HG03457 (cell line): ENCODE results near the gene GCK.

Source experiments
- ATAC-seq: cut with Tn5 transposase; IDR thresholded peaks from one replicate; pipeline ENCODE4 v1.9.1; 2021; ENCODE audit warnings: moderate number of reproducible peaks; ENCODE audit not compliant: unreplicated experiment

The GCK gene

DNA sequence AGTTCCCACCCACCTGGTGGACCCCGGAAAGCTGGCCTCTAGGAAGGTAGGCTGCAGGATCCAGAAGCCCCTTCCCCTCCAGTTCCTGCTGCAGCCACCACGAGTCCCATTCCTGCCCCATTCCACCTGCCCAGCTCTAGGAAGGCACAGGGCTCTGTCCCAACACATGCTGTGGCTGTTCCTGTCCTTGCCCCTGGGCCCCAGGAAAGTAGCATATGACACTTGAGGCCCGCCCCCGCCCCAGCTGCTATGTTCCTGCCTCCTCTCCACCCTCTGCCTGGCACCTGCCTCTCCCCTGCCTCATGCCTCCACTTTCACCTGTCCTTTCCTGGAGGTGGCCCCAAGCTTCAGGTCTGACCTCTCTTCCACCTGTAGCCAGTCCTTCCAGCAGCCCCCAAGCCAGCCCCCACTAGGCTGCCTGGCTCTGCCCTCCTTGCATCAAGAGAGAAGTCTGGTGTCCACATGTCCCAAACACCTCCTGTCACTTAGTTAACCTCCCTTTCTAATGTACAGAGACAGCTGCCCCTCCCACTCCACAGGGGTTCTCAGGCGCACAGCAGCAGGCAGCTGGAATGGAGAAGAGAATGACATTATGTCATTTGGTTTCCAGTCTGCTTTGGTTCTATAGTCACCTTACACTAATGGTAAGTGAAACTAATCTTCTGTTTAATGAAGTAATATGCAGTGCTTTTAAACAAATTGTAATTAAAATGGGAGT is 34.3 kb upstream of the GCK start:
- ATAC-seq: no peak

DNA sequence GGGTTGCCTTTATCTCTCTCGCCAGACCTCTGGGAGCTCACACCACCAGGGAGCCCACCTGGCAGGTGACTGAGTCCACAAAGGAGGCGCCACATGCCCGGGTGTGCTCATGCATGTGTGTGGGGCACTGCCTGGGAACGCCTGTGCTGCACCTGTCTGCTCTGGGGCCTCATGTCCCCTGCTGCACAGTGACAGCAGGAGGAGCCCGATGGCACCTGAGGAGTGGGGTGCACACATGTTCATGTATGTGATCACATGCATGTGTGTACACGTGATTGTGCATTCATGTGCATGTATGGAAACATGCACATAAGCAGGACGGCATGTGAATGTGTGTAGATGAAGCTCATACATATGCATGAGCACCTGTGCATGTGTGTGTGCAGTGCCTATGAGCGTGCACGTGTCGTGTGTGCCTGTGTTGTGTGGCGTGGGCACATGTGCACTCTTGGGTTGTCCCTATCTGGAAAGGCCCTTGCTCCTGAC is 33.6 kb upstream of the GCK start:
- ATAC-seq: no peak

DNA sequence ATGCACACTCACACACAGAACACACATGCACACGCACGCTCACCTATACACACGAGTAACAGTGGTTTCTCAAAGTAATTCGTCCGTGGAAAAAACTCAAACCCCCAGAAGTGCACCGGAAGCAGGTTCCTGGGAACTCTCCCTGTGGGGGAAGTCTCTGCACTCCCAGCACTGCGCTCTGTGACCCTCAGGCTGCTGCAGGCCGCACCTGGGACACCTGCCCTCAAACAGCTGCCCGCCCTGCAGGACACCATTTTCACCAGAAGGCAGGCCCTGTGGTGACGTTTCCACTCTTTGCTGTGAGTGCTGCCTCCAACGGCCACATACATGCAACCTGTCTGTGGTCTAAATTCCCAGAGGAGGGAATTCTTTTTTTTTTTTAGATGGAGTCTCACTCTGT is 32.8 kb upstream of the GCK start:
- no peak for ATAC-seq

DNA sequence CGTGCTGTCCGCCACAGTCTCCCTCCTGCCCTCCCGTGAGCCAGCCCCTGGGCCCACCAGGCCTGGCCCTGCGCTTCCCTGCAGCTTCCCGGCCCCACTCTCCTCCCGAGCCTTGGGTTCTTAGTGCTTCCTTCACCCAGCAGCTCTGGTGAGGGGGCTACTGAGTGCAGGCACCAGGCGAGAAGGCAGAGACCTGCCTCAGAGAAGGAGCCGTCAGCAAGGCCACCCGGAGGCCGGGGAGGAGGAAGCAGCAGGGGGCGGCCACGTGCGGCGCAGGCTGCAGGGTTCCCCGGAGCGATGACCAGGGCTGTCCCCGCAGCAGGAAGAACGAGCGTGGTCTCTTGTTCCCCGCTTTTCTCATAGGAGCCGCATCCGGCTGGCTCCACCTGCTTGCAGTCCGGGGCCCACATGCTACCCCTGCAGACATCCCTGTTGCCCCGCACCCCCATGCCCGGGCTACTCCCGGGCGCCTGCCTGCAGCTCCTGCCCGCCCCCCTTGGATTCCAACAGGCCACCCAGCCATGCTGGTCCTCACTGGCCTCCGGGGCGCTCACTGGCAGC is 32.1 kb upstream of the GCK start:
- ATAC-seq: no peak

DNA sequence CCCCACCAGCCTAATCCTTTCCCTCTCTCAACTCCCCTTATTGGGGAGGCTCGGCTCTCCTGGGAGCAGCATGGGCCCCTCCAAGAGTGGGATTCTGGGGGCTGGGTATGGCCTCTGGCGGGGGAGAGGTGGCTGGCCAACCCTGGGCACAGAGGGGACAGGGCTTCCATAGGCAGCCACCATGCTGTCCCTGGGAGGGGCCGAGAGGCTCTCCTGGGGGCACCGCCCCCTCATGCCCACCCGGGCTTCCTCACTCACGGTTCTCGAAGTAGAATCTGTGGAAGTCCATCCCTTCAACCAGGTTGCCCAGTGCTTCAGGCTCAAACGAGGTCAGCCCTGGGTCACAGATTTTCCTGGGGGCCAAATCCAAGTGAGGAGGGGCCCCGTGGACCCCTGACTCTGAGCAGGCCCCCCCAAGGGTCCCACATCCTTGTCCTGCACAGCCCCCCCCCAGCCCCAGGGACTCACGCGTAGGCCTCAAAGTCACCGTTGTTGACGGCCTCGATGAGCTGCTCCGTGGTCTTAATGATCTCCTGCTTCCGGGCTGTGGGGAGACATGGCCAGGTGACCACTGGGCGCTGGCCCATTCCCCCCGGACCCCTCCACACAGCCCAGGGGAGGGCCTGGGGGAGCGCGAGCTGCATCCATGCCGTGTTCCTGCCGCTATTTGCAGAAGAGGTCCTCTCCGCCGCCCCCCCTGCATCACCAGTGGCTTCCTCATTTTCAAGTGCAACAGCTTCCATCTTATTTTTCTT is 31.3 kb upstream of the GCK start:
- ATAC-seq: no peak

DNA sequence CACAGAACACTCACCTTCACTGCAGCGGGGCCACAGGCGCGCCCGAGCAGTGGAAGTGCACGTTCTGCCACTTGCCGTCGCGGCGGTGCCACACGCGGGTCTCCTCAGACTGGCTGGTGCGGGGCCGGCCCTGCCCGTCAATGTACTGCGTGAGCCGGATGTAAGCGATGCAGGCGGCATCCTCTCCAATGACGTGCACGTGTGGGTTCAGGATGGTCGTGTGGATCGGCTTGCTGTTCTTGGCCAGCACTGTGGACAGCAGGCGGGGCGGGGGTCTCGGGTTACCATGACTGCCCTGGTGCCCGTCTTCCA is 30.8 kb upstream of the GCK start:
- ATAC-seq: no peak

DNA sequence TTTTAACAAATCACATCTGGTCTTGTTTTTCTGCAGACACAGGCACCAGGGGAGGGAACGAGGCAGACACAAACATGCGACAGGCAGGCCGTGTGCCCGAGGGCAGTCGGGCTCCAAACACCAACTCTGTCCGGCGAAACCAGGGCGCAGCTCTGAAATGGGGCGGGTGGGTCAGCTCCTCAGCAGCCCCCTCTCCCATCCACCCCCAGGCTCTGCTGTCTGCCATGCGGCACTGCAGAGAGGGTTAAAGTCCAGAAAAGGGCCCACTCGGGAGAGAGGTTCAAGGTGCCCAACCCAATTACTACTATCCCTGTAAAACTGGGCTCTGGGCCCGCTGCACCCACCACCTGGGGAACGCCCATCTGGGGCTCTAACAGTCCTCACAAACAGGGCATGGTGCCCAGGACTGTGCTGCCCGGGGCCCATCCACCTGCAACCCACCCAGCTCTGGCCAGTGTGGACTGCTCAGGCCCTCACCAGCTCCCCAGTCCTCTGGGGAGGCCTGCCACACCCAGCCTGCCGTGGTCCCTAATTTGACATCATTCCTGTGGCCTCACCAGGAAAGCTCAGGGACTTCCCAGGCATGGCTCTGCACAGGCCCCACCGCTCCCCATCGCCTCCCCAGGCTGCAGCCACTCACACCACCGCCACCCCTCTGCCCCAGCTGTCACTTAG is 30.3 kb upstream of the GCK start:
- ATAC-seq: no peak

DNA sequence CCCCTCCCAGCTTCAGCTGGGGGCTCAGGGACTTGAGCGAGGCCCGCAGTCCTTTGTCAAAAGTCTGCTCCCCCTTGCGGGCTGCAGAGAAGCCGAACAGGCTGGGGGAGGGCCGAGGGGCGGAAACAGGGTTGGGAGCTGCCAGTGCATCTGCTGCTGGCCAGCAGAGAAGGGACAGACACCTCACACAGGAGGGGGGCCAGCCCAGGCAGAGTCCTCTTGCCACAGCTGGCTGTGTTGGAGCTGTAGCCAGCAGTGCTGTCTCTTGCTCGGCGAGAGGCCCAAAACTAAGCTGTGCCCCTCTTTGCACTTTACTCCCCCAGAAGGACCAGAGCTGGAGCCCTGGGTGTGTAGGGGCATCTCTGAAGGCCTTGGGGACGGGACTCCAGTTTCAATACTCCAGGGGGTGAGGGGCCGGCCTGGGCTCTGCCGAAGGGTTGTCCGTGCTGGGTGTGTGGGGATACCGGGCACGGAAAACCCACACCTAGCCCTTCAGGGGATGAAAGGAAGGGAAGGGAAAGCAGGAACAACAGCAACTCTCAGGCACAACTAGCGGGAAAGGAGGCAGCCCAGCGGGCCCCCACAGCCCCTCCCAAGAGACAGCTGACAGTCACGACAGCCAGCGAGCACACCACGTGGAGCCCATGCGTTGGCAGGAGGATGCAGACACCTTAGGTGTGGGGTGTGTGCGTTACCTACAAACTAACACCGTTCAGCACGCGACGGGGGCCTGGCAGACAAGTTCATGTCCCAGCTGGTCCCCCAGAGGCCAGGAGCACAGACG is 29.4 kb upstream of the GCK start:
- no peak for ATAC-seq

DNA sequence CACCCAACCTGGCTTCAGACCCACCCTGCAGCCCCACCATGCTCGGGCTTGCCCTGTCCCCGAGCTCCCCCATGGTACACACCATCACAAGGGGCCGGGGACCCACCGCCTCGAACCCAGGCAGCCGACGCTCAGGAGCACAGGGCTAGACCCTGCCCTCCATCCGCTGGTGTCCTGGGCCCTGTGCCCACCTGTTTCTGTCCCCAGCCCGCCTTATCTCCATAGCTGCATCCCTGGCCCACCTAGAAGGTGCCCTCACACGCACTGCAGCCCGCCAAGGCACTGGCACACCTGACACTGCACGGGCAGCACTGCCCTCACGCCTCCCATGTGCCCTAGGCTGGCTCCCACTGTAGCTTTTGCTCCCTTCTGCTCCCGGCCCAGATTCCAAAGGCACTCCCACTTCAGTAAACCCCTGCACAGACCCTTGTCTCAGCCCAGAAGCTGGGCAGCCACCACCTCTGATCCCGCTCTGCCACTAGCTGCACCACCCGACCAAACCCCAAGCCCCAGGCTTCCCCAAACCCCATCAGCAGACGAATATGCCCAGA is 28.7 kb upstream of the GCK start:
- ATAC-seq: no peak

DNA sequence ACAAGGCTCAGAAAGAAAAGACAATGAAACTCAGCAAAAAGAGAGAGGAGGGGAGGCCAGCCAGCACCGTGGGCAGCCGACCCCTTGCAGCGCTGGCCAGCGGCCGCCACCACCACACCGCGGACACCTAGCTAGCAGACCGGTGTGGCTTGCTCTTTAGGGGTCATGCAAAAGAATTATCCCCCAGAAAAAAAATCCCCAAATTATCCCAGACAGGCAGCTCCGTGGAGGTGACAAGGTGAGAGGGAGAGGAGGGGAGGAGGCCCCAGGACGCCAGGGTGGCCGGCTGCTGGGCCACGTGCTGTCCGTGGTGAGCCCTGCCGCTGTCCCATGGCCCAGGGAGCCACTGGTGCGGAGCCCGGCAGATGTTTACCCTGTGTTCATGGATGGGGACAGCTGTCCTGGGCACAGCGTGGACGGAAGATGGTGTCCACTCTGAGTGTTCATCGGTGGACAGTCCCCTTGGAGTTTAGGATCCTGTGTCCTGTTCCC is 28.0 kb upstream of the GCK start:
- no peak for ATAC-seq

DNA sequence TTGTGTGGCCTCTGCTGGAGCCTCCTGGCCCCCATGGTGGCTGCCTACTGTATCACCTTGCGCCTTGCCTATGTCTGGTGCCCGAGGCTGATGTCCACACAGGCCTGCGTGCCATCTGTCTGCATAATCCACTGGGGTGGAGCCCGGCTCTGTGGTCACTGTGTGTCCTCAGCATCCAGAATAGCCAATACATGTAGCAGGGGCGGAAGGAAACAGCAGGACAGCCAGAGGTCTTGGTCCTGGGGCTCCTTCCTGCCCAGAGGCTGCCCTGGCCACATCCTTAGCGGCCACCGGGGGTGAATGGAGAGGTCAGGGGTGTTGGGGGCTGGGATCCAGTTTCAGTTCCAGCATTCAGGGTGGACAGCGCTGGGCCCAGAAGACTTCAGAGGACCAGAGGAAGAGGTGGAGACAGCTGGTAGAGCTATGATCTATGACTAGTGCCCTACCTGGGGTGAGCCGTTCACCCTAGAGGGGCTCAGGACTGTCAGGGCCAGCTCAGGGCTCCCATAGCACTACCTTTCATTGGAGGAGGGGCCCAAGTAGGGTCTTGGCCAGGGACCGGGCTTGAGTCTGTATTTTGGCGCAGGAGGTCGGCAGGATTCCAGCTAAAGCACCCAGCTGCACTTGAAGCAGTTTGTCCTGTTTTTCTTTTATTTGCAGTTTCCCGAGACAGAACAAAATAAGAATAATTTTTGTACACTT is 27.4 kb upstream of the GCK start:
- ATAC-seq: no peak

DNA sequence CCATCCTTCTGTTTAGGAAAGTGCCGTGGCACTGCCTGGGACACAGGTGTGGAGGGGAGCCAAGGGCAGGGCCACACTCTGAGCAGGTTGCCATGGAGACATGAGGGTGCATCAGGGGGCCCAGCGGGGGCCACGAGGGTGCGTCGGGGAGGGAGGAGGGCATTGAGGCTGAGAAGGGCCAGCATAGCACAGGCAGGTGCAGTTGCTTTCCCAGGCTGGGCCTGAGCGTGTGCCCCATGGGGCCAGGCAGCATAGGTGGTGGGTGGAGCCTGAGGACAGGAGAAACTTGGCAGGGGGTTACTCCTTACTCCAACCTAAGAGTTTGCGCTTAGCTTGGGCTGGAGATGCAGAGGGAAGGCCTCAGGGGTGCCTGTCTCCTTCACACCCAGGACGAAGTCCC is 26.8 kb upstream of the GCK start:
- no peak for ATAC-seq

DNA sequence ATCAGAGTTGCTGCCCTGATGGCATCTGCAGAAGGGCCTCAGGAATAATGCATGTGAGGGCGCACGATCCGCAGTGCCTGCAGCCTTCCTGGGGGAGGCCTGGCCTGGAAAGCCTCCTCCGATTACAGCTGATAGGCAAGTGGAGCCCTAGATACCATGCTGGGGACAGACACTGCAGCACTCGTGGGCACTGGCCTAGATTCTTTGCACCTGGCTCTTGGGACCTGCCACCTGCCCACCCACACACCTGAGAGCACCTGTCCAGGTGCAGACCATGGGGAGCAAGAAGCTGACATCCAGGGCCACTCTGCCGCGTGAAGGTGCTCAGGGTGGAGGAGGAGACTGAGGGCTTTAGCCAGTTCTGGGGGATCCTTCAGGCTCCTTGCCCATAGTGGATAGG is 26.3 kb upstream of the GCK start:
- ATAC-seq: no peak

DNA sequence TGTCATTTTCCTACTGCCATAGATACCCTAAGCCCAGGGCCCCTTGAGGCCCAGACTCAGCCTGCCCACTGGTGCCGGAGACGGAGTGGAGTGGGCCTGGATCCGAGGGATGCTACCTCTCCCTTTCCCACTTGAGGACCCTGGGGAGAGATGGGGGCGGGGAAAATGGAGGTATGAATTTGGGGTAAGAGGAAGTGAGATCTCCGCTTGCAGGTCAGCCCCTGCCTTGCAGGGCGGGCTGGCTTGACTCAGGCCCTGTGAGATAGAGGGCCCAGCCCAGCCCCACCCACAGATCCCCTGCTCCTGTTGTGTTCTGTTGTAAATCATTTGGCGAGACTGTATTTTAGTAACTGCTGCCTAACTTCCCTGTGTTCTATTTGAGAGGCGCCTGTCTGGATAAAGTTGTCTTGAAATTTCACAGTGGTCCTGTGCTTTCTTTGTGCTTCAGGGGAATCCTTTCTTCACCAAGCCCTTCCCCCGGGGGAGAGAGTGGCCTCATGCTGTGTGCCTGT is 24.7 kb upstream of the GCK start:
- ATAC-seq: no peak

DNA sequence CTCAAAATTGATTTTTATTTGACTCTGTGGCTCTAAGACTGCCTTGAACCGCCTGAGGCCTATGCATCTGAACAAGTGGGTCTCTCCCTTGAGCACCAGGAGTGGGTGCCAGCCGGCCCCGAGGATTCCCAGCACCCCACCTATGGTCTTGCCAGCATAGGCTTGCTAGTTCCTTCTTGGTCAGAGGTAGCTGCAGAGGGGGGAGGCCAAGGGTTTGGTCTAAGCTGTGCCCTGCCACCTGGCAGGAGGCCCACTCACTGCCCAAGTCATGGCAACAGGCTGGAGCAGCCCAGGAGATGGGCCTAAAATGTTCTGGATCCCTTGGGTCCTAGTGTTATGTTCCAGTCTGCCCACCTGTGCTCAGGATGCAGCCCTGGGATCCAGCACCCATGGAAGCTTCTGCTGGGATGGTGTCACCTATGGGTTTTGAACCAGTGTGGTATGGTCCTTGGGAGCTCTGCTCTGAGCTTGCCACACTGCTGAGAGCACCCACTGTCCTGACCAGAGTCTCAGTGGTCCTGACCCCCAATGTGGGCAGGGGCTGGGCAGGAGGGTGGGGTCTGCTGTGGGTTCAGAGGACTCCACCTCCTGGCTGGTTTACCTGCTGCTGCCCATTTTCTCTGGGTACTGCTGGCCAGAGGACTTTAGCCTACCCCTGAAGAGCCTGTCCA is 24.1 kb upstream of the GCK start:
- ATAC-seq: no peak

DNA sequence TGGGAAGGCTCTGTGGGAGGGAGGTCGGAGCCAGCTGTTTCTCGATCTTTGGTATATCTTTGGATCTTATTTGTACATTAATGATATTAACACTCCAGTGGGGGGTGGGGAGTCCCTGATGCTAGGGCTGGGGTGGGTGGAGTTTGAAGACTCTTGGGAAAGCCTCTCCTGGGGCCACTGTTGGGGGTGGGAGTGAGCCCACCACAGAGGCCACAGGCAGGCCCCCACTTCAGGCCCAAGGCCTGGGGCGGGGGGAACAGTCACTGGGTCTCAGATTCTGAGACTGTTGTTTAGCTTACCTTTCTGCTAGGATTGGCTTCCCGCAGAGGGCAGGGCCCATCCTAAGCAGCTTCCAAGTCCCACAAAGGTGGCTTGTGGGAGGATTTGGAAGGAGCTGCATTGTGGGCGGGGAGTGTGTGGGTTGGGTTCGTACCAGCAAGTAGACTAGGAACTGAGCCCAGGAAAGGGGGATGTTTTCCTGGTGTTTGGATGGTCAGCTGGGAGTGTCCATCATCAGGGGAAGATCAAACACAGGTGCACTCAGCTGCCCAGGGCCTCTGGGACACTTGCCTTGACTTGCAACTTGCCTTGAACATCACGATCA is 23.4 kb upstream of the GCK start:
- ATAC-seq: no peak

DNA sequence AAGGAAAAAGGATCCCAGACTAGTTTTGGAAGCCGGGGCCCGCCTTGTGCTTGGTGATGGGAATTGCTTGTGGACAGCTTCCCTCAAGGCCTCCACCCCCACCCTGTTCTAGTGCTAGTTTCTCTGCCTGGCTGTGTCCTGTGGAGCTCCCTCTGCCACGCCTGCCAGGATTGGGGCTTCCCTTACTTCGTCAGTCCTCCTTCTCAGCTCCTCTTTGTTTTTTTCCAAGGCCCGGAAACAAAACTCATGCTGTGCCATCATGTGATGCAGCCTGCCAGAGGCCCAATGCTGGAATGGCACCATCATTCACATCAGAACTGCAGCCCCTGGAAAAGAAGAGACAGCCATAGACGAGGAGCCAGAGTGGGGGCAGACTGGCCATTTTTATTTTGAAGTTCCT is 22.8 kb upstream of the GCK start:
- ATAC-seq: no peak

DNA sequence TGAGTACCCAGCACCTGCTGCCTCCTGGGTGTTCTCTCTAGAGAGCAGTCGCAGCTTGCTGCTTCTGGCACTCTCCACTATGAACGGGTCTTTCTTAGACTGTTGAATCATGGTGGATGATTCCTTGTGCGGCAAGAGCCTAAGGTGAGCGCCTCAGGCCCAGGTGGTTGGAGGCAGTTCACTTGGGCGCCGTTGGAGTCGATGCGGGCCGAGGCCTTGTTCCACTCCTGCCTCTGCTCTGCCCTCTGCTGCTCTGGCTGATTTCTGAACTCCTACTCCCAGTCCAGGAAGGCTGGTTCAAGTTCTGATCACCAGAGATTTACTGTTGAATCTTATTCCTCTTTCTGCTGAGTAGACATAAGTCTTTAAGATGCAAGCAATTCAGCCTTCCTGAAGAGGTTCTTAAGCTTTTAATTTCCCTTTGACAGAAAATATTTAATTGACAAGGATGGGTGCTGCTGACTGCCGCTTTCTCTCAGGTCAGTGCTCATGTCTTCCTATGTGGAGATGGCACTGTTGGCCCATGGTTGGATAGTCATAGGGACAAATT is 22.0 kb upstream of the GCK start:
- ATAC-seq: no peak

DNA sequence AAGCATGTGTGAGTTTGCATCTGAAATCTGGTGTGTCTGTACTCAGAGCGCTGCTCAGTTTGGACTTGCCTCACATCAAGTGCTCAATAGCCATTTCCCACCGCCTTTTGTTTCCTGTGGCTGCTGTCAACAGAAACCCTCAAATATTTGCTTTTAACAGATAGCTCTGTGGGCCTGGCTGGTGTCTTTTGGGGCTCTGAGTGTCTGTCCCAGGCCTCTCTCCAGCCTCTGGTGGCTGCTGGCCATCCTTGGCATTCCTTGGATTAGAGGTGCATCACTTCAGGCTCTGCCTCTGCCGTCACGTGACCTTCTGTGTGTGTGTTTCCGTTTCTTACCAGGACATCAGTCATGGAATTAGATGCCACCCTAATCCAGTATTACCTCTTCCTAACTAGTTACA is 20.9 kb upstream of the GCK start:
- no peak for ATAC-seq
